Measurements from ENCODE around the gene FASTK. TPM values are rescaled to one million over a fixed set of nuclear protein-coding genes. Genes with fewer than 3 reads are reported as not detected.

The FASTK gene
- total and polyA plus RNA-seq, 10 donors = 72.9 to 183 (median 85.5) TPM

GRCh38 chr7:151032936-151033863 is 47.4 kb downstream of the FASTK start:
- H3K4me3 ChIP-seq = no peak overlapping the region
- H3K27ac ChIP-seq = no peak overlapping the region
- DNase-seq = no peak
- H3K9me3 ChIP-seq = no peaks in the 10 kb centered on the region
- intact Hi-C loops (cut with DNase I; ENCODE audit: low total_unique reads) = loop anchor here (5.0 kb wide), 1 partner anchor 79 kb away; no protein-coding TSS in a partner anchor
- no peaks in the 10 kb centered on the region for H3K27me3 ChIP-seq (replicated peaks in 1 of 7)
- 85 to 94% (median 89%) methylated on average over 11 to 17 of the region's 17 CpGs for WGBS, 5 donors
- TF ChIP-seq POLR2AphosphoS5 (IDR thresholded peaks at IDR 0.05) = no peak
- peaks cover 4 to 25% (median 13%) of the 10 kb centered on the region in 6 donors for H3K4me1 ChIP-seq
- H3K36me3 ChIP-seq = peaks cover 0 to 69% (median 35%) of the 10 kb centered on the region in 6 donors

GRCh38 chr7:151031011-151031410 is 49.6 kb downstream of the FASTK start:
- intact Hi-C loops (cut with DNase I; ENCODE audit: low total_unique reads) = loop anchor here (5.0 kb wide), 1 partner anchor 81 kb away; no protein-coding TSS in a partner anchor
- 70 to 92% (median 88%) methylated on average over 4 of the region's 4 CpGs for WGBS, 5 donors
- peaks cover 0 to 48% (median 20%) of the 10 kb centered on the region in 6 donors for H3K36me3 ChIP-seq
- no peaks in the 10 kb centered on the region for H3K9me3 ChIP-seq
- H3K4me1 ChIP-seq = peaks cover 6 to 33% (median 21%) of the 10 kb centered on the region in 6 donors
- no peak overlapping the region for H3K4me3 ChIP-seq
- H3K27me3 ChIP-seq (replicated peaks in 1 of 7) = no peaks in the 10 kb centered on the region
- no peak overlapping the region for H3K27ac ChIP-seq
- DNase-seq = no peak
- TF ChIP-seq POLR2AphosphoS5 (IDR thresholded peaks at IDR 0.05) (no peak), POLR2A (IDR thresholded peaks at IDR 0.05) (no peak), CTCF (IDR thresholded peaks at IDR 0.05 in 8 of 11, conservative IDR thresholded peaks at IDR 0.05 in 3 of 11) (no peak)

- intact Hi-C loops (cut with DNase I; ENCODE audit: low total_unique reads) = no loop called here
- 67 to 71% (median 69%) methylated on average over 17 of the region's 17 CpGs for WGBS, 5 donors
Measured at GRCh38 chr7:151028948-151029501, 51.6 kb downstream of the FASTK start.

More at GRCh38 chr7:151028948-151029501, 51.6 kb downstream of the FASTK start:
- TF ChIP-seq CTCF (IDR thresholded peaks at IDR 0.05 in 8 of 11, conservative IDR thresholded peaks at IDR 0.05 in 3 of 11) (peak in 1 of 11 experiments; percentile 13), POLR2AphosphoS5 (IDR thresholded peaks at IDR 0.05) (no peak)
- peaks cover 6 to 33% (median 21%) of the 10 kb centered on the region in 6 donors for H3K4me1 ChIP-seq
- peaks cover 0 to 3% (median 0%) of the 10 kb centered on the region in 7 donors for H3K27me3 ChIP-seq (replicated peaks in 1 of 7)
- H3K9me3 ChIP-seq = no peaks in the 10 kb centered on the region
- DNase-seq = no peak
- H3K4me3 ChIP-seq = peak overlapping the region; percentile 63 to 97 (median 80)
- H3K27ac ChIP-seq = peak overlapping the region; percentile 61 to 88 (median 80)
- H3K36me3 ChIP-seq = peaks cover 0 to 28% (median under 1%) of the 10 kb centered on the region in 6 donors
